Panc1 (cell line): Measurements from ENCODE around the gene FBXW11. TPM values are rescaled to one million over a fixed set of nuclear protein-coding genes. Genes with fewer than 3 reads are reported as not detected.

Source experiments
- ATAC-seq: fragments of 200-7000 bp; cut with Tn5 transposase; 2 replicates; pipeline ENCODE4 v1.9.1; 2020; ENCODE audit warnings: mild to moderate bottlenecking, moderate library complexity
- BruUV-seq: library from RNA; stranded (reverse); fragments of 400-500 nt; replicated peaks from 2 replicates; lab custom pipeline; 2021; lab: Mats Ljungman, UMichigan
- CTCF ChIA-PET: fragments of 300-600 bp; sonication (Branson Sonifier 250); formaldehyde crosslinking; loops from one replicate; lab custom pipeline; 2022; ENCODE audit warnings: antibody characterized with exemption; lab: Charles Lee
- POLR2A ChIA-PET: fragments of 300-600 bp; sonication (Branson Sonifier 250); formaldehyde crosslinking; loops from one replicate; lab custom pipeline; 2022; ENCODE audit warnings: antibody characterized with exemption; lab: Charles Lee
- DNase-seq: peaks from one replicate; pipeline ENCODE4 v3.0.0-alpha.2; 2010; ENCODE audit warnings: low read depth, low spot score
- H3K27ac ChIP-seq: 2 replicates; pipeline ENCODE4 v1.5.1; 2011; ENCODE audit warnings: mild to moderate bottlenecking, low read length, inconsistent platforms
- H3K27me3 ChIP-seq: fragments of 200-500 bp; sonication (Bioruptor generic); 2 replicates; pipeline ENCODE4 v1.6.0; 2014; ENCODE audit warnings: low read length, inconsistent platforms; ENCODE audit not compliant: control insufficient read depth, insufficient read depth
- H3K36me3 ChIP-seq: fragments of 200-500 bp; sonication (Bioruptor generic); 2 replicates; pipeline ENCODE4 v1.5.1; 2014; ENCODE audit warnings: inconsistent platforms, mild to moderate bottlenecking, low read length, moderate library complexity; ENCODE audit not compliant: control insufficient read depth, insufficient read depth
- H3K4me1 ChIP-seq: 2 replicates; pipeline ENCODE4 v1.5.1; 2011; ENCODE audit warnings: inconsistent platforms, mild to moderate bottlenecking, low read length, moderate library complexity; ENCODE audit not compliant: control insufficient read depth, insufficient read depth
- H3K4me3 ChIP-seq, 2 experiments: 2 replicates each; pipeline ENCODE4 v1.5.1; 2011 to 2012; ENCODE audit warnings: low read depth in 2 of 2, low read length in 2 of 2, mild to moderate bottlenecking in 2 of 2, inconsistent platforms in 1 of 2, moderate library complexity in 1 of 2
- H3K9me3 ChIP-seq: fragments of 200-500 bp; sonication (Bioruptor generic); 2 replicates; pipeline ENCODE4 v1.5.1; 2014; ENCODE audit warnings: low read depth, mild to moderate bottlenecking, inconsistent platforms, low read length, moderate library complexity; ENCODE audit not compliant: control insufficient read depth, insufficient read depth
- POLR2AphosphoS5 ChIP-seq: IDR thresholded peaks from 2 replicates; pipeline ENCODE4 v1.6.1; 2012; ENCODE audit warnings: mild to moderate bottlenecking, low read depth, low read length, moderate library complexity
- SIN3A ChIP-seq: IDR thresholded peaks from 2 replicates; pipeline ENCODE4 v1.6.1; 2012; ENCODE audit warnings: low read depth, mild to moderate bottlenecking, low read length, moderate library complexity, borderline replicate concordance; ENCODE audit not compliant: insufficient read depth
- TCF7L2 ChIP-seq: IDR thresholded peaks from 2 replicates; pipeline ENCODE4 v1.6.1; 2011; ENCODE audit warnings: mild to moderate bottlenecking, low read depth, low read length, inconsistent platforms
- in situ Hi-C: cut with HindIII; loops from 2 replicates; pipeline ENCODE4 v1.10.0; 2016; ENCODE audit warnings: low sequenced_read_pairs, low pct_unique_long_range_greater_than_20kb
- intact Hi-C: fragments of 100-400 bp; cut with micrococcal nuclease; formaldehyde crosslinking; loops from one replicate; pipeline ENCODE4 v1.10.0; 2022; ENCODE audit not compliant: unreplicated experiment
- total RNA-seq: library from RNA; stranded (reverse); gene quantifications from one replicate; pipeline ENCODE4 v1.2.1, GENCODE V29; 2021; ENCODE audit not compliant: unreplicated experiment
- TF ChIP-seq, protein P1 (sequence below), 2 experiments: IDR thresholded peaks; 2 replicates each; pipeline ENCODE4 v1.6.1; 2011 to 2012; ENCODE audit warnings: low read depth in 2 of 2, control low read depth in 1 of 2, low read length in 1 of 2, mild to moderate bottlenecking in 1 of 2, moderate library complexity in 1 of 2; ENCODE audit not compliant: insufficient read depth in 1 of 2
- TF ChIP-seq, protein P2 (sequence below): fragments of 450-650 bp; IDR thresholded peaks from 2 replicates; pipeline ENCODE4 v1.5.1; 2017; ENCODE audit warnings: mild to moderate bottlenecking

The FBXW11 gene
- total RNA-seq, 1 experiment from 2014 or later: 111 TPM

- peak overlapping the region; percentile 99 for H3K27ac ChIP-seq
- peak overlapping the region; percentile 99 to 100 for H3K4me3 ChIP-seq
- ATAC-seq: 0 out of 2 replicates have a peak, but pooled peaks have one; percentile 4
- no peak for DNase-seq
- ChIA-PET CTCF (interaction anchor here (1.8 to 2.9 kb wide), 2 partner anchors 54 to 94 kb away, joined by 12 to 21 read pairs; no protein-coding TSS in a partner anchor), POLR2A (interaction anchor here (0.5 to 0.7 kb wide), 2 partner anchors 69 to 74 kb away, joined by 6 to 9 read pairs; no protein-coding TSS in a partner anchor)
- in situ Hi-C loops: no loop called here
- intact Hi-C loops: loop anchor here (5.0 kb wide), 1 partner anchor 79 kb away; no protein-coding TSS in a partner anchor
- BruUV-seq: no TSS peak
- H3K36me3 ChIP-seq: peaks cover 14% of the 10 kb centered on the region
- H3K27me3 ChIP-seq: no peaks in the 10 kb centered on the region
- no peaks in the 10 kb centered on the region for H3K9me3 ChIP-seq
- TF ChIP-seq SIN3A (no peak), TCF7L2 (no peak)
- TF ChIP-seq, protein P1, sequence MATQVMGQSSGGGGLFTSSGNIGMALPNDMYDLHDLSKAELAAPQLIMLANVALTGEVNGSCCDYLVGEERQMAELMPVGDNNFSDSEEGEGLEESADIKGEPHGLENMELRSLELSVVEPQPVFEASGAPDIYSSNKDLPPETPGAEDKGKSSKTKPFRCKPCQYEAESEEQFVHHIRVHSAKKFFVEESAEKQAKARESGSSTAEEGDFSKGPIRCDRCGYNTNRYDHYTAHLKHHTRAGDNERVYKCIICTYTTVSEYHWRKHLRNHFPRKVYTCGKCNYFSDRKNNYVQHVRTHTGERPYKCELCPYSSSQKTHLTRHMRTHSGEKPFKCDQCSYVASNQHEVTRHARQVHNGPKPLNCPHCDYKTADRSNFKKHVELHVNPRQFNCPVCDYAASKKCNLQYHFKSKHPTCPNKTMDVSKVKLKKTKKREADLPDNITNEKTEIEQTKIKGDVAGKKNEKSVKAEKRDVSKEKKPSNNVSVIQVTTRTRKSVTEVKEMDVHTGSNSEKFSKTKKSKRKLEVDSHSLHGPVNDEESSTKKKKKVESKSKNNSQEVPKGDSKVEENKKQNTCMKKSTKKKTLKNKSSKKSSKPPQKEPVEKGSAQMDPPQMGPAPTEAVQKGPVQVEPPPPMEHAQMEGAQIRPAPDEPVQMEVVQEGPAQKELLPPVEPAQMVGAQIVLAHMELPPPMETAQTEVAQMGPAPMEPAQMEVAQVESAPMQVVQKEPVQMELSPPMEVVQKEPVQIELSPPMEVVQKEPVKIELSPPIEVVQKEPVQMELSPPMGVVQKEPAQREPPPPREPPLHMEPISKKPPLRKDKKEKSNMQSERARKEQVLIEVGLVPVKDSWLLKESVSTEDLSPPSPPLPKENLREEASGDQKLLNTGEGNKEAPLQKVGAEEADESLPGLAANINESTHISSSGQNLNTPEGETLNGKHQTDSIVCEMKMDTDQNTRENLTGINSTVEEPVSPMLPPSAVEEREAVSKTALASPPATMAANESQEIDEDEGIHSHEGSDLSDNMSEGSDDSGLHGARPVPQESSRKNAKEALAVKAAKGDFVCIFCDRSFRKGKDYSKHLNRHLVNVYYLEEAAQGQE (IDR thresholded peaks at IDR 0.05; ENCODE audit: insufficient read depth in 1 of 2, low read depth in 2 of 2, low read length in 1 of 2): no peak
- TF ChIP-seq, protein P2, sequence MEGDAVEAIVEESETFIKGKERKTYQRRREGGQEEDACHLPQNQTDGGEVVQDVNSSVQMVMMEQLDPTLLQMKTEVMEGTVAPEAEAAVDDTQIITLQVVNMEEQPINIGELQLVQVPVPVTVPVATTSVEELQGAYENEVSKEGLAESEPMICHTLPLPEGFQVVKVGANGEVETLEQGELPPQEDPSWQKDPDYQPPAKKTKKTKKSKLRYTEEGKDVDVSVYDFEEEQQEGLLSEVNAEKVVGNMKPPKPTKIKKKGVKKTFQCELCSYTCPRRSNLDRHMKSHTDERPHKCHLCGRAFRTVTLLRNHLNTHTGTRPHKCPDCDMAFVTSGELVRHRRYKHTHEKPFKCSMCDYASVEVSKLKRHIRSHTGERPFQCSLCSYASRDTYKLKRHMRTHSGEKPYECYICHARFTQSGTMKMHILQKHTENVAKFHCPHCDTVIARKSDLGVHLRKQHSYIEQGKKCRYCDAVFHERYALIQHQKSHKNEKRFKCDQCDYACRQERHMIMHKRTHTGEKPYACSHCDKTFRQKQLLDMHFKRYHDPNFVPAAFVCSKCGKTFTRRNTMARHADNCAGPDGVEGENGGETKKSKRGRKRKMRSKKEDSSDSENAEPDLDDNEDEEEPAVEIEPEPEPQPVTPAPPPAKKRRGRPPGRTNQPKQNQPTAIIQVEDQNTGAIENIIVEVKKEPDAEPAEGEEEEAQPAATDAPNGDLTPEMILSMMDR: no peak
- H3K4me1 ChIP-seq: peaks cover 54% of the 10 kb centered on the region
Observed at GRCh38 chr5:172005708-172006320, 624 bp downstream of the FBXW11 start.

GRCh38 chr5:172004824-172005237, 1.6 kb downstream of the FBXW11 start:
- Histone ChIP-seq H3K36me3 (peaks cover 14% of the 10 kb centered on the region), H3K9me3 (no peaks in the 10 kb centered on the region), H3K4me3 (peak overlapping the region; percentile 99 to 100), H3K27ac (peak overlapping the region; percentile 99), H3K4me1 (peaks cover 59% of the 10 kb centered on the region), H3K27me3 (no peaks in the 10 kb centered on the region)
- TF ChIP-seq POLR2AphosphoS5 (no peak), SIN3A (0 out of 2 replicates have a peak, but pooled peaks have one; percentile 28)
- intact Hi-C loops (loop anchor here (5.0 kb wide), 2 partner anchors 78 to 93 kb away; no protein-coding TSS in a partner anchor), in situ Hi-C loops (no loop called here)
- ATAC-seq (no peak), DNase-seq (no peak)
- ChIA-PET CTCF (interaction anchor here (0.6 to 2.9 kb wide), 3 partner anchors 13 to 93 kb away, joined by 4 to 12 read pairs (median 10); no protein-coding TSS in a partner anchor), POLR2A (interaction anchor here (0.5 to 0.9 kb wide), 3 partner anchors 18 to 100 kb away, joined by 6 to 9 read pairs (median 7); no protein-coding TSS in a partner anchor)
- no TSS peak for BruUV-seq

DNA sequence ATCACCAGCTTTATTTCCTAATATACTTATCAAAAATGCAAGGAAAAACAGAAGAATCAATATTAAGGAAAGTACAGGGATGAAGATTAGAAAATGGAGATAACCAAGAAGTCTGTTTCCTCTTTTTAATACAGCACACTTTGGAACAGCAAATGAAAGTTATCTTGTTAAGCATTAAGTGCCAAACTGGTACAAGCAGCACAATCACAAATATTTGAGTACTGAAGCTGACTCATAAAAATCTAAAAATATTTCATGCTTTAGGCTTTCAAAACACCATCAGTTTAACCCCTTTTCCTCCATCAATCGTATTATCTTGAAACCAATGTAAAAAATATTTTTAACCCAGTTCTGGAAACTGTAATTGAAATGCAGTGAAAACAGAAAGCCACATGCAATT, 2.7 kb downstream of the FBXW11 start:
- TF ChIP-seq, protein P2: no peak
- TF ChIP-seq SIN3A (no peak), TCF7L2 (no peak), POLR2AphosphoS5 (no peak)
- TF ChIP-seq, protein P1 (IDR thresholded peaks at IDR 0.05; ENCODE audit: insufficient read depth in 1 of 2, low read depth in 2 of 2, low read length in 1 of 2): no peak
- POLR2A ChIA-PET: no interaction called here
- DNase-seq: no peak
- peak overlapping the region; percentile 99 for H3K27ac ChIP-seq
- ATAC-seq: no peak
- H3K27me3 ChIP-seq: no peaks in the 10 kb centered on the region
- no TSS peak for BruUV-seq
- peaks cover 50% of the 10 kb centered on the region for H3K4me1 ChIP-seq
- in situ Hi-C loops (no loop called here), intact Hi-C loops (loop anchor here (5.0 kb wide), 1 partner anchor 91 kb away; no protein-coding TSS in a partner anchor)
- H3K9me3 ChIP-seq: no peaks in the 10 kb centered on the region
- H3K36me3 ChIP-seq: peaks cover 14% of the 10 kb centered on the region
- H3K4me3 ChIP-seq: peak overlapping the region; percentile 9 to 100
- CTCF ChIA-PET: interaction anchor here (1.2 kb wide), 1 partner anchor 92 kb away, joined by 4 read pairs; no protein-coding TSS in a partner anchor
